ENCODE data around the gene VLDLR. TPM values are rescaled to one million over a fixed set of nuclear protein-coding genes. Genes with fewer than 3 reads are reported as not detected.
A peak's percentile ranks its signal among the peaks of the same experiment; 100 is the strongest.

Gene VLDLR
- 28.5 and 31.3 TPM in 2 replicates for total RNA-seq

DNA sequence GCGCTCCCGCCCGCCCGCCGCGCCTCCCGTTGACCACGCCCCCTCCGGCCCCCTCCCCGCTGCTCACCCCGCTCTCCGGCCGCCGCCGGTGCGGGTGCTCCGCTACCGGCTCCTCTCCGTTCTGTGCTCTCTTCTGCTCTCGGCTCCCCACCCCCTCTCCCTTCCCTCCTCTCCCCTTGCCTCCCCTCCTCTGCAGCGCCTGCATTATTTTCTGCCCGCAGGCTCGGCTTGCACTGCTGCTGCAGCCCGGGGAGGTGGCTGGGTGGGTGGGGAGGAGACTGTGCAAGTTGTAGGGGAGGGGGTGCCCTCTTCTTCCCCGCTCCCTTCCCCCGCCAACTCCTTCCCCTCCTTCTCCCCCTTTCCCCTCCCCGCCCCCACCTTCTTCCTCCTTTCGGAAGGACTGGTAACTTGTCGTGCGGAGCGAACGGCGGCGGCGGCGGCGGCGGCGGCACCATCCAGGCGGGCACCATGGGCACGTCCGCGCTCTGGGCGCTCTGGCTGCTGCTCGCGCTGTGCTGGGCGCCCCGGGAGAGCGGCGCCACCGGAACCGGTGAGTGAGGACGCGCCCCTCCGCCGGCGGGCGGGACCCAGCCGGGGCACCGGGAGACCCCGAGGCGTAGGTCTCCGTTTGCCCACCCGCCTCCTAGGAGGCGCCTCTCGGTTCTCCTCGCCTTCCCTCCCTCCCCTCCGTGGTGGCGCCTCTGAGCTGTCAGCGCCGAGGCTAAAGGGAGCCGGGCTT, at the start of gene VLDLR:
Gene VLDLR, plus strand, starts transcription at position 66 of the 739 bp plus-strand sequence. Its CDS starts 403 bp downstream, at position 469.
- no peaks in the 10 kb centered on the region for H3K36me3 ChIP-seq (ENCODE audit: control insufficient read depth, insufficient read depth, low read length)
- no peaks in the 10 kb centered on the region for H3K27me3 ChIP-seq (ENCODE audit: control insufficient read depth, insufficient read depth, low read length)
- H3K4me3 ChIP-seq (ENCODE audit: low read depth, low read length), result peak within 1 kb of the TSS; percentile 80
- DNase-seq (ENCODE audit: low read depth), result no peak
- TF ChIP-seq, protein P1, sequence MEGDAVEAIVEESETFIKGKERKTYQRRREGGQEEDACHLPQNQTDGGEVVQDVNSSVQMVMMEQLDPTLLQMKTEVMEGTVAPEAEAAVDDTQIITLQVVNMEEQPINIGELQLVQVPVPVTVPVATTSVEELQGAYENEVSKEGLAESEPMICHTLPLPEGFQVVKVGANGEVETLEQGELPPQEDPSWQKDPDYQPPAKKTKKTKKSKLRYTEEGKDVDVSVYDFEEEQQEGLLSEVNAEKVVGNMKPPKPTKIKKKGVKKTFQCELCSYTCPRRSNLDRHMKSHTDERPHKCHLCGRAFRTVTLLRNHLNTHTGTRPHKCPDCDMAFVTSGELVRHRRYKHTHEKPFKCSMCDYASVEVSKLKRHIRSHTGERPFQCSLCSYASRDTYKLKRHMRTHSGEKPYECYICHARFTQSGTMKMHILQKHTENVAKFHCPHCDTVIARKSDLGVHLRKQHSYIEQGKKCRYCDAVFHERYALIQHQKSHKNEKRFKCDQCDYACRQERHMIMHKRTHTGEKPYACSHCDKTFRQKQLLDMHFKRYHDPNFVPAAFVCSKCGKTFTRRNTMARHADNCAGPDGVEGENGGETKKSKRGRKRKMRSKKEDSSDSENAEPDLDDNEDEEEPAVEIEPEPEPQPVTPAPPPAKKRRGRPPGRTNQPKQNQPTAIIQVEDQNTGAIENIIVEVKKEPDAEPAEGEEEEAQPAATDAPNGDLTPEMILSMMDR (IDR thresholded peaks at IDR 0.05; ENCODE audit: insufficient read depth, low read length, poor library complexity, severe bottlenecking), result no peak

DNA sequence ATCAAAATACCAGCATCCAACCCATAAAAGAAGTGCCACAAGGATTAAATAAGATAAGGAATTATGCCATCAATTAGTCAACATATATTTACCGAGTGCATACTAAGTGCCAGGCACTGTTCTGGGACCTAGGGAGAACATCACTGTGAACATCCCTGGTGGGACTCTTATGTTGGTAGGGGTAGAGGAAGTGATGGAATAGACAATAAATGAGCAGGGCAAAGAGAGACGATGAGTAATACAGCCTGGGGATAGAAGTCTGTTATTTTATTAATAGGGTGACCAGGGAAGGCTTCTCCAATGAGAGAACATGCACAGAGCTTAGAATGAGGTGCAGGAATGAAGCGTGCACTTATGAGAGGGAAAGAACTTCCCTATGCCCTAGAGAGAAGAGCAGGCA, 47.4 kb upstream of the VLDLR start:
- Histone ChIP-seq H3K36me3 (ENCODE audit: control insufficient read depth, insufficient read depth, low read length) (no peaks in the 10 kb centered on the region), H3K27me3 (ENCODE audit: control insufficient read depth, insufficient read depth, low read length) (no peaks in the 10 kb centered on the region), H3K4me3 (ENCODE audit: low read depth, low read length) (no peak overlapping the region)
- TF ChIP-seq, protein P1 (IDR thresholded peaks at IDR 0.05; ENCODE audit: insufficient read depth, low read length, poor library complexity, severe bottlenecking), result no peak
- no peak for DNase-seq (ENCODE audit: low read depth)

DNA sequence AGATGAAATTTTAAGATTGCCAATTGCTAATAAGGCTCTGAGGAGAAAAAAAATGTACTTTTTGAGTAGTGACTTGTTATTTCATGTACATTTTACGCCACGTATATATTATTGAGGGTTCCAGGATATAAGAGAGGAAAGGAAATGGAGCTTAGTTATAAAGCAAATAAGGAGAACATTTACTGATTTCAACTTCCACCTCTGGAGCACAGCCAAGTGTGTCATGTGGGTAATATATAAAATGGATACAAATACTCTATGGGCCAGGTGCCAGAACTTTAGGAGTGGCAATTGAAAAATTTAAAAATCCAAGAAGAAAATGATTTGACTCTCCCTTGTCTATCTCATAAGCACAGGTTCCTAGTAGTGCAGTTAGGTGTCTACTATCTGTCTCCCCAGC, 45.0 kb upstream of the VLDLR start:
- DNase-seq (ENCODE audit: low read depth), result no peak
- TF ChIP-seq, protein P1 (IDR thresholded peaks at IDR 0.05; ENCODE audit: insufficient read depth, low read length, poor library complexity, severe bottlenecking), result no peak
- no peaks in the 10 kb centered on the region for H3K27me3 ChIP-seq (ENCODE audit: control insufficient read depth, insufficient read depth, low read length)
- no peak overlapping the region for H3K4me3 ChIP-seq (ENCODE audit: low read depth, low read length)
- H3K36me3 ChIP-seq (ENCODE audit: control insufficient read depth, insufficient read depth, low read length), result no peaks in the 10 kb centered on the region

DNA sequence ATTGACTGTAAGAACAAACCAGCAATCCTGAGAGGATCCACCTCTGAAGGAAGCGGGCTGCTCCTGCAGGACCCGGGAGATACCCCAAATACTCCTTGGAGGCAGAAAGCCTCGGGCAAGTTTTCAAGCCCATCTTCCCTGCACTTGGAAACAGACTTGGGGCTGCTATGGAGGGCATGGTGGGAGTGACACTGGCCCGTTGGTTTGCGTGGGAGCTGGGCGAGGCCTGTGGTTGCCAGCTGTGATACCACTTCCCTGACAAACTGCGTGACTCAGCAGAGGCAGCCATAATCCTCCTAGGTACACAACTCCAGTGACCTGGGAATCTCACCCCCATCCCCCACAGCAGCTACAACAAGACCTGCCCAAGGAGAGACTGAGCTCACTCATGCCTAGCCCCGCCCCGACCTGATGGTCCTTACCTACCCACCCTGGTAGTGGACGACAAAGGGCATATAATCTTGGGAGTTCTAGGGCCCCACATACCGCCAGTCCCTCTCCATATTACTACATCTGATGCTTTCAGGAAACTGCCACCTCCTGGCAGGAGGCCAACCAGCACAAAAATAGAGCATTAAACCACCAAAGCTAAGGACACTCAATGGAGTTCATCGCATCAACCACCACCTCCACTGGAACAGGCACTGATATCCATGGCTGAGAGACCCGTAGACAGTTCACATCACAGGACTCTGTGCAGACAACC, 38.1 kb upstream of the VLDLR start:
- Histone ChIP-seq H3K36me3 (ENCODE audit: control insufficient read depth, insufficient read depth, low read length) (no peaks in the 10 kb centered on the region), H3K27me3 (ENCODE audit: control insufficient read depth, insufficient read depth, low read length) (no peaks in the 10 kb centered on the region), H3K4me3 (ENCODE audit: low read depth, low read length) (no peak overlapping the region)
- TF ChIP-seq, protein P1 (IDR thresholded peaks at IDR 0.05; ENCODE audit: insufficient read depth, low read length, poor library complexity, severe bottlenecking), result no peak
- no peak for DNase-seq (ENCODE audit: low read depth)

DNA sequence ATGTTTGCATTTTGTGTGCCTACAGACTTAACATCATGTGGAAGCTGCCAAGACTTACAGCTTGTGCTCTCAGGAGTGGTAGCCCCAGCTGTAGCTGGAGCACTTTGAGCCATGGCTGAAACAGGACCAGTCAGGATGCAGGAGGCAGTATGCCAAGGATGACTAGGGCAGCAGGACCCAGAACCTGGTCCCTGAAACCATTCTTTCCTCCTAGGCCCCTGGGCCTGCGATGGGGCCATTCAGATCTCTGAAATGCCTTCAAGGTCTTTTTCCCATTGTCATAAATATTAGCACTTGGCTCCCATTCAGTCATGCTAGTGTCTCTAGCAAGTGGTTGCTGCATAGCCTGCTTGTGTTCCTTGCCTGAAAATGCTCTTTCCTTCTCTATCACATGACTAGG, 29.6 kb upstream of the VLDLR start:
- H3K27me3 ChIP-seq (ENCODE audit: control insufficient read depth, insufficient read depth, low read length), result no peaks in the 10 kb centered on the region
- H3K36me3 ChIP-seq (ENCODE audit: control insufficient read depth, insufficient read depth, low read length), result no peaks in the 10 kb centered on the region
- TF ChIP-seq, protein P1 (IDR thresholded peaks at IDR 0.05; ENCODE audit: insufficient read depth, low read length, poor library complexity, severe bottlenecking), result no peak
- no peak overlapping the region for H3K4me3 ChIP-seq (ENCODE audit: low read depth, low read length)
- DNase-seq (ENCODE audit: low read depth), result no peak
